Activated T-helper 1 cell treated with Interleukin-2 at 50 U/mL for 16 hours (primary cell): ENCODE measurements around the gene TMEM33.
A peak's percentile ranks its signal among the peaks of the same experiment; 100 is the strongest.
"Not testable (repeated sequence)": the region's sequence is repeated elsewhere in the genome, so short reads cannot be mapped to it uniquely, and the experiment has no call there.

Experiments used
- DNase-seq: peaks from one replicate; pipeline ENCODE4 v3.0.0-alpha.2; 2020; ENCODE audit warnings: low read depth

TMEM33 gene

GRCh38 chr4:41934901-41935651, at the start of gene TMEM33:
TMEM33 (plus strand) TSS chr4:41935429; CDS start chr4:41935485, 56 bp downstream.
- DNase-seq, result peak; percentile 59

GRCh38 chr4:41885456-41885855, 49.8 kb upstream of the TMEM33 start:
- no peak for DNase-seq

GRCh38 chr4:41887277-41887676, 48.0 kb upstream of the TMEM33 start:
- no peak for DNase-seq

DNA sequence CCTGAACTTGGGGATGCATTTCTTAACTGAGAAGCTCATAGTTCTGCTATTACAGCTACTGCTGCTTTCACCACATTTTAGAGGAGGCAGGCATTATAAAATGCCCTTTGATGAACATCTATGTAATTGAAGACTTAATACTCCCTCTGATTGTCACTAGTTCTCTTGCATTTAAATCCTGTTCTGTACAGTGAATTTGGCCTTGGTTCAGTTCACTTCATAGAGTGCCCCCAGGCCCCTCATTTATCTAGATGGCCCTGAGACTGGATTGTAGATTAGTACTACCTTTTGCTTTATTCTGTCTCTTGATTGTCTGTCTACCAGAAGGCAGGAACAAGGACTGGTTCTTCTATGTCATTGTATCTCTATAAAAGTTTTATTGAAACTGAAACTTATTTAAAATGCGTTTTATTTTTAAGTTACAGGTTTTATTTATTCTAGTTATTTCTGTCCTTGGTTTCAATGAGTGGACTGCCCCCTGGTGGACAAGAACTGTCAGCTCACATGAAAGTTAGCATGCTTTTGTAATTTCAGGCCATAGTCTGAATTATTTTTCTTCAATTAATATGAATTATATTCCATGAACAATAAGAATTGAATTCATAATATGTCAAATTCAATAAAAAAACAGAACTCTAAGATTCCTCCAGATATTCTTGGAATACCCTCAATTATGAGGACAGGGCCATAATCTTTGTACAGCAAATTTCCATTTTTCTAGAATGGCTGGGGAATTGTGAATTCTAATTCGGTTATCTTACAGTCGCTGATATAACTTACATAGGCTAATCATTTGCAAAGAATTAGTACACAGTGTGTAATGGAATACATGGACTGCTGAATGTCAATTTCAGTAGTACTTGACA, 47.2 kb upstream of the TMEM33 start:
- DNase-seq, result no peak

DNA sequence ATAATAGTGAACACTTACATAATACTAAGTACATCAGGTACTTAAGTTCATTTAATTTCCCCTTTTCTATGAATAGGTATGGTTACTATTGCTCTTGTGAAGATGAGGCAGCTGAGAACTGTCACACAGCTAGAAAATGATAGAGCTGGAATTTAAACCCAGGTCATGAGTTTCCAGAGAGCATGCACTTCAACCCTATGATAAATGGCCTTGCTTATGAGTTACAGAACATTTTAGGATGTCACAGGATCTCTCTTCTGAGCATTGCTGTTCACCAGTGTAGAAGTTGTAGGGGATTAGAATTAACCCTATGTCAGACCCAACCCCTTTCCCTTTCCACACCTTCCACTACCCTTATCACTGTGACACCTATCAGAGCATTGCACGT, 46.5 kb upstream of the TMEM33 start:
- no peak for DNase-seq

GRCh38 chr4:41889317-41889716, 45.9 kb upstream of the TMEM33 start:
- DNase-seq, result no peak

DNA sequence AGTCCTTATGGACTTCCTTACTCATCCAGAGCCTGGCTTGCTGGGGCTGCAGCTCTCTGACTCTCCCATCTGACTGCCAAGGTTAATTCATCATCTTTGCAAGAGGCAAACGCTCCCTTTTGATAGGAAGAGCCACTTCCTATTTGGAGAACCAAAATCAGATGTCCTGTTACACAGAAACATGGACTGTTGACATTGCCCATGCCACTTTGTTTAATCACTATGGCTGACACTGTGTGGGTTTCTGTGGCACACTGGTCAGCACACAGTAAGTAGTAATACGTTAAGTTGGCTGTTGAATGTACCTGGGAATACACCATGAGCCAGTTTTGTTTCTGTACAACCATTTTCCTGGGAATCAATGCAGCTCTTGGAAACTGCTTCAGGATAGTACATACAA, 45.1 kb upstream of the TMEM33 start:
- DNase-seq, result no peak

GRCh38 chr4:41896648-41897047, 38.6 kb upstream of the TMEM33 start:
- no peak for DNase-seq

DNA sequence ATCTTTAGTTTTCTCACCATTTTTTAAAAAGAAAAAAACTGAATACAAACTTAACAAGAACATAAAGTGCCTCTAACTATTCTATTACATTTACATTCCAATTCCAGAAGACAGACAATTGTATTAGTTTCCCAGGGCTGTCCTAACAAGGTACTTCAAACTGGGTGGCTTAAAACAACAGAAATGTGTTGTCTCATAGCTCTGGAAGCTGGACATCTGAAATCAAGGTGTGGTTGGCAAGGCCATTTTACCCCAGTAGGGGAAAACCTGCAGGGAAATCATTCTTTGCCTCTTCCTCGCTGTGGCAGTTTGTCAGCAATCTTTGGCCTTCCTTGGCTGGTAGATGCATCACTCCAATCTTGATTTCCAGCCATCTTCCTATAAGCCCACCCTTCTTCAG, 37.5 kb upstream of the TMEM33 start:
- no peak for DNase-seq

DNA sequence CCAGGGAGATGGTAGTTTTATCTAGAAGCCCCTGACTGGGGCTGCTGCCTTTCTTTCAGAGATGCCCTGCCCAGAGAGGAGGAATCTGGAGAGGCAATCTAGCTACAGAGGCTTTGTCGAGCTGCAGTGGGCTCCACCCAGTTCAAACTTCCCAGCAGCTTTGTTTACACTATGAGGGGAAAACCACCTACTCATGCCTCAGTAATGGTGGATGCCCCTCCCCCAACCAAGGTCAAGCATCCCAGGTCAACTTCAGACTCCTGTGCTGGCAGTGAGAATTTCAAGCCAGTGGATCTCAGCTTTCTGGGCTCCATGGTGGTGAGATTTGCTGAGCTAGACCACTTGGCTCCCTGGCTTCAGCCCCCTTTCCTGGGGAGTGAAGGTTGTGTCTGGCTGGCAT, 26.1 kb upstream of the TMEM33 start:
- not testable (repeated sequence) for DNase-seq

GRCh38 chr4:41912546-41912945, 22.7 kb upstream of the TMEM33 start:
- DNase-seq, result no peak

- no peak for DNase-seq
These were observed 21.7 kb upstream of the TMEM33 start for GRCh38 chr4:41913509-41913908.

DNA sequence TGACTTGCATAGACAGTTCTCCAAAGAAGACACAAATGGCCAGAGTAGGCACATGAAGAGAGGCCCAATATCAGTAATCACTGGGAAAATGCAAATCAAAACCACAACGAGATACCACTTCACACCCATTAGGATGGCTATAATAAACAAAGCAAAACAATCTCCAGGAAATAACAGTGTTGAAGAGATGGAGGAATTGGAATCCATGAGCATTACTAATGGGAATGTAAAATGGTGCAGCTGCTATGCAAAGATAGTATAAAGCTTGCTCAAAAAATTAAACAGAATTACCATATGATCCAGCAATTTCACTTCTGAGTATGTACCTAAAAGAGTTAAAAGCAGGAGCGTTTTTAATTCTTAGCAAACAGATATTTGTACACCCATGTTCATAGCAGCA, 17.0 kb upstream of the TMEM33 start:
- no peak for DNase-seq

GRCh38 chr4:41920416-41920815, 14.8 kb upstream of the TMEM33 start:
- DNase-seq, result not testable (repeated sequence)

GRCh38 chr4:41921476-41921875, 13.8 kb upstream of the TMEM33 start:
- DNase-seq, result no peak

GRCh38 chr4:41927796-41928499, 7.3 kb upstream of the TMEM33 start:
- no peak for DNase-seq

GRCh38 chr4:41930139-41930831, 4.9 kb upstream of the TMEM33 start:
- no peak for DNase-seq

DNA sequence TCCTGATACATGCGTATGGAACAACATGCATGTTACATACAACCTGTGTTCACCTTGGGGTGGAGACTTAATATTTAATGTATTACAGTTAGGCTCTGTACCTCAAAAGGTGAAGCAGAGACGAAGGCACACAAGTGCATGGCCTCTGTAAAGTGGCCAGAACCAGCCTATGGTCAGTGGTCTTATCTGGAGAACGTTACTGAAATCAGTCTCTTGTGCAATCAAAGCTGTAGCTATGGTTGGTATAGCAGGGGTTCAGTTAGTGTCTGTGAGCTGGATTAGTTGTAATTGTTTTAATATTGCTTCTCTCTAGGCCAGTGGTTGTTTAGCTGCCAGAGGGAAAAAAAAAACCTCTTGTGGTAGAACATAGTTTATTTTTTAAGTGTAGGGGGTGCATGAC, 2.2 kb upstream of the TMEM33 start:
- DNase-seq, result no peak

GRCh38 chr4:41933997-41934503, 1.2 kb upstream of the TMEM33 start:
- DNase-seq, result no peak

GRCh38 chr4:41934514-41934900, 722 bp upstream of the TMEM33 start:
- no peak for DNase-seq

GRCh38 chr4:41935652-41936021, 408 bp downstream of the TMEM33 start:
- no peak for DNase-seq

GRCh38 chr4:41939016-41939626, 3.9 kb downstream of the TMEM33 start:
- no peak for DNase-seq
